ENCODE measurements around the gene UNC5B.

DNA sequence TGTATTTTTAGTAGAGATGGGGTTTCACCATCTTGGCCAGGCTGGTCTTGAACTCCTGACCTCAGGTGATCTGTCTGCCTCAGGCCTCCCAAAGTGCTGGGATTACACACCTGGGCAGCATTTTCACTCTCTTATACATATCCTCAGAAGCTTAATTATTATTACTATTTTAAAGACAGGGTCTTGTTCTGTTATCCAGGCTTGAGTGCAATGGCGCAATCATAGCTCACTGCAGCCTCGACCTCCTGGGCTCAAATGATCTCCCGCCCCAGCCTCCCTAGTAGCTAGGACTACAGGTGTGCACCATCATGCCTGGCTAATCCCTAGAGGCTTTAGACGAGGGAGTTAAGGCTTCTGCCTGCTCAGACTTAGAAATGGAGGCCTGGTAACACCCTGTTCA is 26.3 kb downstream of the UNC5B start:
- TF ChIP-seq CTCF (optimal IDR thresholded peaks at IDR 0.05 in 1 of 3, IDR thresholded peaks at IDR 0.05 in 1 of 3, conservative IDR thresholded peaks at IDR 0.05 in 1 of 3; ENCODE audit: extremely low read depth in 1 of 3, insufficient read depth in 2 of 3, low read length in 3 of 3), result no peak
- no peak for TF ChIP-seq EZH2 (IDR thresholded peaks at IDR 0.05; ENCODE audit: low read length)
